Liver (tissue), 9 donors: ENCODE data around the gene CCDC92. TPM values are rescaled to one million over a fixed set of nuclear protein-coding genes. Genes with fewer than 3 reads are reported as not detected.

Experiments used
- DNase-seq: peaks from one replicate; pipeline ENCODE4 v3.0.0-alpha.2; 2017; ENCODE audit warnings: low spot score
- H3K27ac ChIP-seq, 2 donors: one replicate each; pipeline ENCODE4 v1.7.0; 2013; ENCODE audit warnings: inconsistent platforms in 2 of 2, low read length in 2 of 2, control low read depth in 1 of 2, low read depth in 1 of 2, mild to moderate bottlenecking in 1 of 2
- H3K27me3 ChIP-seq, 4 donors: one replicate each; pipeline versions ENCODE4 v1.6.1 to v1.7.0; 2013; ENCODE audit warnings: low read length in 3 of 4, inconsistent platforms in 1 of 4, mild to moderate bottlenecking in 1 of 4, moderate library complexity in 1 of 4; ENCODE audit not compliant: control insufficient read depth in 4 of 4, insufficient read depth in 4 of 4
- H3K36me3 ChIP-seq, 4 donors: one replicate each; pipeline versions ENCODE4 v1.6.1 to v1.7.0; 2013; ENCODE audit warnings: low read length in 3 of 4, mild to moderate bottlenecking in 3 of 4, low read depth in 1 of 4, moderate library complexity in 1 of 4; ENCODE audit not compliant: control insufficient read depth in 4 of 4, insufficient read depth in 3 of 4
- H3K4me1 ChIP-seq, 4 donors: one replicate each; pipeline versions ENCODE4 v1.6.1 to v1.7.0; 2013; ENCODE audit warnings: low read length in 3 of 4, mild to moderate bottlenecking in 3 of 4, moderate library complexity in 1 of 4; ENCODE audit not compliant: control insufficient read depth in 4 of 4, insufficient read depth in 4 of 4
- H3K4me3 ChIP-seq, 3 donors: one replicate each; pipeline versions ENCODE4 v1.6.1 to v1.7.0; 2013; ENCODE audit warnings: low read length in 3 of 3, control low read depth in 1 of 3, low read depth in 1 of 3, mild to moderate bottlenecking in 1 of 3
- H3K9ac ChIP-seq, 2 donors: one replicate each; pipeline ENCODE4 v1.7.0; 2013; ENCODE audit warnings: low read length in 2 of 2, mild to moderate bottlenecking in 2 of 2, moderate library complexity in 2 of 2, control low read depth in 1 of 2, low read depth in 1 of 2
- H3K9me3 ChIP-seq, 4 donors: one replicate each; pipeline versions ENCODE4 v1.6.1 to v1.7.0; 2013; ENCODE audit warnings: low read length in 3 of 4; ENCODE audit not compliant: control insufficient read depth in 4 of 4
- ATF3 ChIP-seq: IDR thresholded peaks from 2 replicates; pipeline ENCODE4 v1.6.1; 2016; ENCODE audit warnings: antibody characterized with exemption
- CTCF ChIP-seq: fragments of 150-350 bp; IDR thresholded peaks from 2 replicates; pipeline ENCODE4 v1.5.1; 2017; ENCODE audit warnings: improper control_type of control experiment, low read depth, low read length; ENCODE audit not compliant: missing input control
- EGR1 ChIP-seq, 2 donors: IDR thresholded peaks; 2 replicates each; pipeline ENCODE4 v1.6.1; 2016 to 2018; ENCODE audit warnings: antibody characterized with exemption in 2 of 2, low read depth in 2 of 2
- FOXA1 ChIP-seq: IDR thresholded peaks from 2 replicates; pipeline ENCODE4 v1.6.1; 2016; ENCODE audit warnings: antibody characterized with exemption
- FOXA2 ChIP-seq: IDR thresholded peaks from 2 replicates; pipeline ENCODE4 v1.6.1; 2016; ENCODE audit warnings: antibody characterized with exemption
- HNF4G ChIP-seq: IDR thresholded peaks from 2 replicates; pipeline ENCODE4 v1.6.1; 2016; ENCODE audit warnings: antibody characterized with exemption
- JUND ChIP-seq, 2 donors: IDR thresholded peaks; 2 replicates each; pipeline ENCODE4 v1.6.1; 2016; ENCODE audit warnings: antibody characterized with exemption in 2 of 2
- MAX ChIP-seq: IDR thresholded peaks from 2 replicates; pipeline ENCODE4 v1.6.1; 2016; ENCODE audit warnings: antibody characterized with exemption
- NR2F2 ChIP-seq: IDR thresholded peaks from 2 replicates; pipeline ENCODE4 v1.6.1; 2016; ENCODE audit warnings: antibody characterized with exemption
- REST ChIP-seq: IDR thresholded peaks from 2 replicates; pipeline ENCODE4 v1.6.1; 2016; ENCODE audit warnings: antibody characterized with exemption, mild to moderate bottlenecking
- RXRA ChIP-seq, 2 donors: IDR thresholded peaks; 2 replicates each; pipeline ENCODE4 v1.6.1; 2017 to 2018; ENCODE audit warnings: antibody characterized with exemption in 2 of 2, mild to moderate bottlenecking in 1 of 2
- TAF1 ChIP-seq: conservative IDR thresholded peaks from 2 replicates; pipeline ENCODE4 v1.6.1; 2016; ENCODE audit warnings: antibody characterized with exemption, mild to moderate bottlenecking
- YY1 ChIP-seq: IDR thresholded peaks from 2 replicates; pipeline ENCODE4 v1.6.1; 2016; ENCODE audit warnings: antibody characterized with exemption, mild to moderate bottlenecking
- WGBS: extraction: QIAGEN DNeasy Blood & Tissue Kit; methylation state at CpG from one replicate; pipeline ENCODE4 v1.1.7; 2013; 5-methylcytosine and 5-hydroxymethylcytosine counted together
- polyA plus RNA-seq, 2 donors: library from polyadenylated mRNA; stranded (reverse) in 1 of 2; unstranded in 1 of 2; fragments of 200-250 nt in 1 of 2; fragments of >200 nt in 1 of 2; fragmentation: Nextera tagmentation in 1 of 2; extraction: Ambion mirVana in 1 of 2; gene quantifications; one replicate each; pipeline versions ENCODE4 v1.2.1 to v1.2.3, GENCODE V29; 2013 to 2015
- total RNA-seq, 2 donors: library from RNA; depleted of rRNA; stranded (reverse); fragments of >200 nt; gene quantifications; one replicate each; pipeline ENCODE4 v1.2.3, GENCODE V29; 2014
- donor health status: healthy.
- donor health status: healthy.
- donor health status: healthy.
- donor health status: healthy.
- donor health status: healthy.

Gene CCDC92
- total and polyA plus RNA-seq, 4 donors = 2.1 to 14.6 (median 9.3) TPM

GRCh38 chr12:123939716-123940626 is 32.7 kb downstream of the CCDC92 start:
- no peak overlapping the region for H3K27ac ChIP-seq
- no peak overlapping the region for H3K9ac ChIP-seq
- H3K9me3 ChIP-seq = peaks cover 0 to 3% (median 0%) of the 10 kb centered on the region in 4 donors
- H3K36me3 ChIP-seq = peaks cover 8 to 19% (median 11%) of the 10 kb centered on the region in 4 donors
- no peak for DNase-seq
- 95% methylated on average over 16 of the region's 16 CpGs for WGBS
- H3K27me3 ChIP-seq = no peaks in the 10 kb centered on the region
- no peak overlapping the region for H3K4me3 ChIP-seq
- no peak for TF ChIP-seq FOXA1
- no peak for TF ChIP-seq REST
- no peak for TF ChIP-seq JUND (IDR thresholded peaks at IDR 0.05)
- no peak for TF ChIP-seq YY1
- no peak for TF ChIP-seq RXRA (IDR thresholded peaks at IDR 0.05)
- TF ChIP-seq HNF4G = no peak
- no peak for TF ChIP-seq CTCF
- TF ChIP-seq TAF1 = no peak
- no peak for TF ChIP-seq ATF3
- TF ChIP-seq NR2F2 = no peak
- TF ChIP-seq FOXA2 = no peak
- TF ChIP-seq MAX = no peak
- TF ChIP-seq EGR1 (IDR thresholded peaks at IDR 0.05; ENCODE audit: low read depth in 2 of 2) = no peak
- peaks cover 0 to 1% (median 0%) of the 10 kb centered on the region in 4 donors for H3K4me1 ChIP-seq

GRCh38 chr12:123938679-123939480 is 33.8 kb downstream of the CCDC92 start:
- WGBS = 92% methylated on average over 16 of the region's 16 CpGs
- H3K9ac ChIP-seq = no peak overlapping the region
- H3K27me3 ChIP-seq = no peaks in the 10 kb centered on the region
- TF ChIP-seq CTCF = peak; percentile 9
- no peak for TF ChIP-seq FOXA1
- no peak for TF ChIP-seq EGR1 (IDR thresholded peaks at IDR 0.05; ENCODE audit: low read depth in 2 of 2)
- H3K4me1 ChIP-seq = peaks cover 0 to 1% (median 0%) of the 10 kb centered on the region in 4 donors
- no peak overlapping the region for H3K27ac ChIP-seq
- DNase-seq = no peak
- peaks cover 0 to 3% (median 0%) of the 10 kb centered on the region in 4 donors for H3K9me3 ChIP-seq
- H3K36me3 ChIP-seq = peaks cover 5 to 17% (median 10%) of the 10 kb centered on the region in 4 donors
- H3K4me3 ChIP-seq = no peak overlapping the region
